GM20431 (cell line): ENCODE data around the gene MGA.

ENCODE experiments used
- in situ Hi-C: fragments of 300-500 bp; cut with MseI, MboI; formaldehyde crosslinking; loops from one replicate; pipeline ENCODE4 v1.15.0; 2020; ENCODE audit warnings: low sequenced_read_pairs; ENCODE audit not compliant: unreplicated experiment

Gene MGA

DNA sequence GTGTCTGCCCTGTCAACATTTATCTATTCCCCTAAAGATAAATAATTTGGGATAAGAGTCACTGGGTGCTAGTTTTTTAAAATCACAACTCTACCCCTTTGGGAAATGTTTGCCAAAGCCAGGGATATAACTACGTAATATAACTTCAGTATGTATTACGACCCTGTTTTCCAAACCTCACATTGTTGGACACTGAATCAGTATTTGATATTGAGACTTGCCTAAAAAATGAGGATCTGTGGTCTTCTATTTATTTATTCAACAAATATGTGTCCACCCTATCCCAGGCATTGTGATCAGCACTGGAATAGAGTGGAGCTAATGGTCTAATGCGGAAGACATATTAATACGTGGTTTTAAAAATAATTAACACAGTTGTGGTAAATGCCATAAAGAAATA lies 4.5 kb upstream of the MGA start:
- in situ Hi-C loops = no loop called here

- in situ Hi-C loops = no loop called here
Observed at GRCh38 chr15:41656188-41656587, 4.0 kb upstream of the MGA start.

- in situ Hi-C loops = no loop called here
Observed at GRCh38 chr15:41658689-41659088, 1.5 kb upstream of the MGA start.

DNA sequence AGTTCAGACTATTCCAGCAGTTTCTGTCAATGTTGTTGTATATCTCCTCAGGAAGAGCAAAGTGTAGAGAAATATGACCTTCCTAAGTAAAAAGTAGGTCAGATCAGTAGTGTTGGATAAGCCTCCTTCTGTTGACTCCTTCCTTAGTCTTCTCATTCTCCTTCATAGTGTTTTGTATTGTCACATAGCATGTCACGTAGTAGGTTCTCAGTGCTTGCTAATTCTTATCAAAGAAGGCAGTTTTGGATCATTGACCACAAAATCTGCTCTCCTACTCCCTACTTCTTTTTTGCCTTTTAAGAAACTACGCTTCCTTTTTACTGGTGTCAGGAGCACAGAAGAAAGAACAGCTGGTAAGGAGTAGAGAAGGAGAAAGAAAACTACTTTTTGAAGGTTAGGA lies 1.0 kb upstream of the MGA start:
- in situ Hi-C loops = no loop called here

- in situ Hi-C loops = no loop called here
Observed at GRCh38 chr15:41659855-41660234, 360 bp upstream of the MGA start.

DNA sequence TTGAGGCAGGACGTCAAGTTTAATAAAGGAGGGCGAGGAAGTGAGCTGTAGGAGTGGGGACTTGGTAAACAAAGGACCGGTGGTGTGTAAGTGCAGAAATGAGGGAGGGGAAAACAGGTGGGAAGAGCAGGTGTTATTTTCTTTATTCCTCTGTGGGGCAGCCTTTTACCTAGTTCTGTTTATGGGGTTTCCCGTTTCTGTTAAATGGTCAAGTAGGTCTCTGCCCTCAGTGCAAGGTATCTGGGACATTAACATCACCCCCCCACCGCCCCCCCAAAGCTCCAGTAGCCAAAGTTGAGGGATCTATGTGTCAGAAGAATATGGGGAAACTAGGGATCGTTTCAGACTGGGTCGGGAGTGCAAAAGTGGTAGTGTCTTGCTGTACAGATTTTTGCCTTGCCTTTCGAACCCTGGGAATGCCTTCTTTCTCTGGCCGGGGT lies 893 bp downstream of the MGA start:
- in situ Hi-C loops = no loop called here

DNA sequence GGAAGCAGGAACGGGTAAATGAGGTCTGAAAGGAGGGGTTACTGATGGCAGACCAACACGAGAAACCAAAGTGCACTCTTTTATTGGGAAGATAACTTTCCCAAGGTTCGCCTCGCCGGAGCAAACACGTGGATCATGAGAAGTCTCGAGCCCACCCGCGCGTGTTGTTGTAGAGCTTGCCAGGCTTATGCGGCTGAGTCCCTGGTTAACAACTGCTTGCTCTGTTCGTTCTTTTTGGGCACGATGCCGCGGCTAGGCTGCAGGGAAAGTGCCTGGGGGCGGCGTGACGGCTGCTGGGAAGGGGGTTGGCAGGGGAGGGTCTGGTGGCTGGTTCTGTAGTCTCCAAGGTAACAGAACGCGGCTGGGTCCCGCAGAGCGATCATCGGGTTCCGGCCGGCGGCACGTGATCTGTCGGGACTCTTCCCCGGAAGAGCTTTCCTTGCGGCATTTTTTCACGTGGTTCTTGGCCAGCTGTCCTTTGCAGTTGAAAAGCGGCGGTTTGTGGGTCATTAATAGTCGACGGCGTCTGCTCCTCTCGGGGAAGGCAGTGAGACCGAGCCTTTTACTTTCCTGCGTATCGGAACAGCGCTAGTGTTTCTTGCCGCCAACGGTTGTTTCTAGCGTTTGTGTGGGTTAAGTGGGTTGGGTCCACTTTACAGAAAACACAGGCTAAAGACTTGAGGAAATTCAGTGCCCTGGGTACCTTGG lies 1.5 kb downstream of the MGA start:
- in situ Hi-C loops = no loop called here

GRCh38 chr15:41666353-41666920 lies 6.2 kb downstream of the MGA start:
- in situ Hi-C loops = no loop called here

- in situ Hi-C loops = no loop called here
Observed at GRCh38 chr15:41669701-41670100, 9.5 kb downstream of the MGA start.

GRCh38 chr15:41671656-41672648 lies 11.7 kb downstream of the MGA start:
- in situ Hi-C loops = no loop called here

GRCh38 chr15:41675337-41675736 lies 15.1 kb downstream of the MGA start:
- in situ Hi-C loops = no loop called here

DNA sequence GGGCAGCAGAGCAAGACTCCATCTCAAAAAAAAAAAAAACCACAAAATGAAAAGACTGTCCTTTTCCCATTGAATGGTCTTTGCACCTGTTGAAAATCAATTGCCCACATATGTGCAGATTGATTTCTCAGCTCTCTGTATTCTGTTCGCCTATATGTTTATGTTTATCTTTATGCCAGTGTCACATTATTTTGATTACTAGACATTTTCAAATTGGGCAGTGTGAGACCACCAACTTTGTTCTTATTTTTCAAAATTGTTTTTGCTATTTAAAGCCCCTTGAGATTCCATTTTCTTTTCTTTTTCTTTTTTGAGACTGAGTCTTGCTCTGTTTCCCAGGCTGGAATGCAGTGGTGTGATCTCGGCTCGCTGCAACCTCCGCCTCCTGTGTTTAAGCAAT lies 18.5 kb downstream of the MGA start:
- in situ Hi-C loops = no loop called here

DNA sequence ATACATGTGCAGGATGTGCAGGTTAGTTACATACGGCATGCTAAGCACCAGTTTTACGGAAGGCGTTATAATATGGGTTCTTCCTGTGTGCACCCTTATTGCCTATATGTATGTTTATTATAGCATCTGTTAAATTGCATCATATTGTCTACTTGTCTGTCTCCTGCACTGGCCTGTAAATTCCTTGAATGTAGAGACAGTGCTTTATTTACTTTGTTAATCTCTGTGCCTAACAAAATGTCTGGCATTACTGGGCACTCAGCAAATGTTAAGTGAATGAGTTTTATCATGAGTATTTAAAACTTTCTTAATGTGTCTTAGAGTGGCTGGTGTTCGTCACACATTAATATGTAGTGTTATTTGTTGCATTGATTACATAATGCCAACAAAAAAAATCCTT lies 23.8 kb downstream of the MGA start:
- in situ Hi-C loops = no loop called here

- in situ Hi-C loops = no loop called here
Observed at GRCh38 chr15:41688671-41689070, 28.5 kb downstream of the MGA start.

DNA sequence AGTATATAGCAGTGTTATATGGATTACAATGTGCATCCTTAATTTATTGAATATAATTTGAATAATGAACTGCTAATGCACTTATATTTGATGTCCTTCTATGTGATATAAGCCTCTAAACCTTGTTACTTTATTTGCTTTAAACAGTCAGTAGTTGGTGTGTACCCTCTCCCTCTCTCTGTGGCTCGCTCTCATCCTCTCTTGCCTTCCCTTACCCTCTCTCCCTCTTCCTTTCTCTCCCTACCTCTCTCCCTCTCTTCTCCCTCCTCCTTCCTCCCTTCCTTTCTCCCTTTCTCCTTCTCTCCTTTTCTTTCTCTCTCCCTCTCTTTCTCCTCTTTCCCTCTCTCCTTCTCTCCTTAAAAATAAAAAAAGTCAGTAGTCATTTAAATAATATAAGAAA lies 28.9 kb downstream of the MGA start:
- in situ Hi-C loops = no loop called here

DNA sequence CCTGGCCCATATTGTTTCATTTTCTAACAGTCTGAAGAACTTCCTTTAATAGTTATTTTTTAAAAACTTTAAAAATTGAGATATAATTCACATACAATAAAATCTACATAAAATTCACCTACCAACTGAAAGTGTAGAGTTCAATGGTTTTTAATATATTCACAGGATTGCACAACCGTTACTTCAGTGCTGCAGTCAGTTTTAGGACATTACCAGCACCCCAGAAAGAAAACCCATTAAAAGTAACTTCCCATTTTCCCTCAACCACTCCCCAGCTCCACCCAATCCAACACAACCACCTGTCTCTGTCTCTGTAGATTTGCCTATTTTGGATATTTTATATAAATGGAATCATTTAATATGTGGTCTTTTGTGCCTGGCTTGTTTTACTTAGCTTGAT lies 29.6 kb downstream of the MGA start:
- in situ Hi-C loops = no loop called here

DNA sequence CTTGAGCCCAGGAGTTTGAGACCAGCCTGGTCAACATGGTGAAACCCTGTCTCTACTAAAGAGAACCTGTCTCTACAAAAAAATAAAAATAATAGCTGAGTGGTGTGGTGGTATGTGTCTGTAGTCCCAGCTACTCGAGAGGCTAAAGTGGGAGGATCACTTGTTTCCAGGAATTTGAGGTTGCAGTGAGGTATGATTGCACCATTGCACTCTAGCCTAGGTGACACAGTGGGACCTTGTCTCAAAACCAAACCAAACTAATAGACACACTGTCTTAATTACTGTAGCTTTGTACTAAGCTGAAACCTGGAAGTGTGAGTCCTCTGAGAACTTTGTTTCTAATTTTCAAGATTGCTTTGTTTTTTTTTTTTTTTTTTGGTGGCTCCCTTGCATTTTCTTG lies 30.4 kb downstream of the MGA start:
- in situ Hi-C loops = no loop called here

DNA sequence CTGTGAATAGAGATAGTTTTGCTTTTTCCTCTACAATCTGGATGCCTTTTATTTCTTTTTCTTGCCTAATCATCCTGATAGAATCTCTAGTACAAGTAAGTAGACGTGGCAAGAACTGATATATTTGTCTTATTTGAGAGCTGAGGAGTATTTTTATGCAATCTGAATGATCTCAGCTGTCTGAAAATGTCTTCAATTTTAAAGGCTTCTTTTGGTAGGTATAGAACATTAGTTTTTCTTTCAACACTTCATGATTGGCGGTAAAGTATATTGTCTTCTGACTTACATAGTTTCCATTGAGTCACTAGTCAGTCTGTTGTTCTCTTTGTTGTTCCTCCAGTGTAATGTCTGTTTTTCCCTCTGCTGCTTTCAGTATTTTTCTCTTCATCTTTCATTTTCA lies 31.3 kb downstream of the MGA start:
- in situ Hi-C loops = no loop called here

GRCh38 chr15:41692049-41692448 lies 31.8 kb downstream of the MGA start:
- in situ Hi-C loops = no loop called here

DNA sequence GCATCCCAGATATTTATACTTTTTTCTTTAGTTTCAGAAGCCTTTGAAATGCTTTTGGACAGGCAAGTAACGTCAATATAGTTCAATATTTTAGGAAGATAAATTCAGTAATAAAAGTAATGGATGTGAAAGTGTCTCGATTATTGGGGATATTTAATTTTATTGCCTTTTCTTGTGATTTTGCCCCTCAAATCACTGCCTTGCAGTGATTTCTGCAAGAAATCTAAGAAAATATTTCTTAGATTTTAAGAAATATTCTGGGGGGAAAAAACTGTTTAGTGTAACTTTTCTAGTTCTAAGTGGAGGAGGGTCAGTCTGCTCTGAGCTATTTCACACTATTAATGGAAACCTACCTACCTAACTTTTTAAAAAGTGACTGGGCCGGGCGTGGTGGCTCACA lies 33.6 kb downstream of the MGA start:
- in situ Hi-C loops = no loop called here
